Measurements from ENCODE around the gene GPHB5. TPM values are rescaled to one million over a fixed set of nuclear protein-coding genes. Genes with fewer than 3 reads are reported as not detected.

The GPHB5 gene
- polyA plus RNA-seq, 3 donors: not detected

- 33% methylated on average over 4 of the region's 6 CpGs for WGBS (ENCODE audit: insufficient coverage)
- H3K4me3 Mint-ChIP-seq: no peak overlapping the region
- no peak overlapping the region for H3K27ac Mint-ChIP-seq
Measured at GRCh38 chr14:63299351-63300110, 19.2 kb downstream of the GPHB5 start.

More at GRCh38 chr14:63299351-63300110, 19.2 kb downstream of the GPHB5 start:
- no peak for DNase-seq
- H3K36me3 Mint-ChIP-seq: no peaks in the 10 kb centered on the region
- no peaks in the 10 kb centered on the region for H3K4me1 Mint-ChIP-seq
- peaks cover 0 to 2% (median 1%) of the 10 kb centered on the region in 3 donors for H3K27me3 Mint-ChIP-seq (ENCODE audit: low read depth in 3 of 3)
- Histone ChIP-seq H3K9me3 (replicated peaks in 1 of 2; ENCODE audit: control insufficient read depth in 1 of 2, insufficient read depth in 1 of 2, low read length in 2 of 2) (peaks cover 0 to 5% of the 10 kb centered on the region in 2 donors), H3K36me3 (replicated peaks in 1 of 2; ENCODE audit: control insufficient read depth in 1 of 2, insufficient read depth in 2 of 2, low read length in 2 of 2) (no peaks in the 10 kb centered on the region), H3K4me3 (replicated peaks in 1 of 3; ENCODE audit: low read depth in 2 of 3, low read length in 3 of 3) (no peak overlapping the region), H4K20me1 (ENCODE audit: insufficient read depth, low read length) (no peaks in the 10 kb centered on the region), H3K27ac (ENCODE audit: low read depth in 1 of 2, low read length in 2 of 2) (no peak overlapping the region), H2AFZ (ENCODE audit: insufficient read depth, low read depth, low read length, poor library complexity, severe bottlenecking) (no peak overlapping the region), H3K27me3 (ENCODE audit: control insufficient read depth in 2 of 2, insufficient read depth in 2 of 2, low read length in 2 of 2) (no peaks in the 10 kb centered on the region), H3K4me2 (replicated peaks; ENCODE audit: extremely low read depth, low read length, poor library complexity, severe bottlenecking) (no peak overlapping the region), H3K9ac (ENCODE audit: insufficient read depth, low read length, poor library complexity, severe bottlenecking) (no peak overlapping the region), H3K79me2 (ENCODE audit: insufficient read depth, low read length) (no peaks in the 10 kb centered on the region), H3K4me1 (ENCODE audit: control insufficient read depth in 1 of 2, insufficient read depth in 2 of 2, low read length in 2 of 2) (no peaks in the 10 kb centered on the region)
- intact Hi-C loops (cut with micrococcal nuclease): no loop called here
- H3K9me3 Mint-ChIP-seq: peaks cover 0 to 10% (median 3%) of the 10 kb centered on the region in 7 donors
- TF ChIP-seq CTCF (IDR thresholded peaks at IDR 0.05): no peak

All from CD14-positive monocyte (primary cell).